Liver (tissue), 9 donors: ENCODE measurements around the gene RTL10. TPM values are rescaled to one million over a fixed set of nuclear protein-coding genes. Genes with fewer than 3 reads are reported as not detected.

Source experiments
- DNase-seq: peaks from one replicate; pipeline ENCODE4 v3.0.0-alpha.2; 2017; ENCODE audit warnings: low spot score
- H3K27ac ChIP-seq, 2 donors: one replicate each; pipeline ENCODE4 v1.7.0; 2013; ENCODE audit warnings: inconsistent platforms in 2 of 2, low read length in 2 of 2, control low read depth in 1 of 2, low read depth in 1 of 2, mild to moderate bottlenecking in 1 of 2
- H3K27me3 ChIP-seq, 4 donors: one replicate each; pipeline versions ENCODE4 v1.6.1 to v1.7.0; 2013; ENCODE audit warnings: low read length in 3 of 4, inconsistent platforms in 1 of 4, mild to moderate bottlenecking in 1 of 4, moderate library complexity in 1 of 4; ENCODE audit not compliant: control insufficient read depth in 4 of 4, insufficient read depth in 4 of 4
- H3K36me3 ChIP-seq, 4 donors: one replicate each; pipeline versions ENCODE4 v1.6.1 to v1.7.0; 2013; ENCODE audit warnings: low read length in 3 of 4, mild to moderate bottlenecking in 3 of 4, low read depth in 1 of 4, moderate library complexity in 1 of 4; ENCODE audit not compliant: control insufficient read depth in 4 of 4, insufficient read depth in 3 of 4
- H3K4me1 ChIP-seq, 4 donors: one replicate each; pipeline versions ENCODE4 v1.6.1 to v1.7.0; 2013; ENCODE audit warnings: low read length in 3 of 4, mild to moderate bottlenecking in 3 of 4, moderate library complexity in 1 of 4; ENCODE audit not compliant: control insufficient read depth in 4 of 4, insufficient read depth in 4 of 4
- H3K4me3 ChIP-seq, 3 donors: one replicate each; pipeline versions ENCODE4 v1.6.1 to v1.7.0; 2013; ENCODE audit warnings: low read length in 3 of 3, control low read depth in 1 of 3, low read depth in 1 of 3, mild to moderate bottlenecking in 1 of 3
- H3K9ac ChIP-seq, 2 donors: one replicate each; pipeline ENCODE4 v1.7.0; 2013; ENCODE audit warnings: low read length in 2 of 2, mild to moderate bottlenecking in 2 of 2, moderate library complexity in 2 of 2, control low read depth in 1 of 2, low read depth in 1 of 2
- H3K9me3 ChIP-seq, 4 donors: one replicate each; pipeline versions ENCODE4 v1.6.1 to v1.7.0; 2013; ENCODE audit warnings: low read length in 3 of 4; ENCODE audit not compliant: control insufficient read depth in 4 of 4
- EGR1 ChIP-seq, 2 donors: IDR thresholded peaks; 2 replicates each; pipeline ENCODE4 v1.6.1; 2016 to 2018; ENCODE audit warnings: antibody characterized with exemption in 2 of 2, low read depth in 2 of 2
- FOXA1 ChIP-seq: IDR thresholded peaks from 2 replicates; pipeline ENCODE4 v1.6.1; 2016; ENCODE audit warnings: antibody characterized with exemption
- FOXA2 ChIP-seq: IDR thresholded peaks from 2 replicates; pipeline ENCODE4 v1.6.1; 2016; ENCODE audit warnings: antibody characterized with exemption
- GABPA ChIP-seq, 2 donors: IDR thresholded peaks in 1 of 2; conservative IDR thresholded peaks in 1 of 2; 2 replicates each; pipeline ENCODE4 v1.6.1; 2016; ENCODE audit warnings: antibody characterized with exemption in 2 of 2, mild to moderate bottlenecking in 1 of 2, moderate library complexity in 1 of 2
- HNF4G ChIP-seq: IDR thresholded peaks from 2 replicates; pipeline ENCODE4 v1.6.1; 2016; ENCODE audit warnings: antibody characterized with exemption
- JUND ChIP-seq, 2 donors: IDR thresholded peaks; 2 replicates each; pipeline ENCODE4 v1.6.1; 2016; ENCODE audit warnings: antibody characterized with exemption in 2 of 2
- NR2F2 ChIP-seq: IDR thresholded peaks from 2 replicates; pipeline ENCODE4 v1.6.1; 2016; ENCODE audit warnings: antibody characterized with exemption
- RAD21 ChIP-seq, 2 donors: IDR thresholded peaks; 2 replicates each; pipeline ENCODE4 v1.6.1; 2016; ENCODE audit warnings: antibody characterized with exemption in 2 of 2, mild to moderate bottlenecking in 2 of 2
- RXRA ChIP-seq, 2 donors: IDR thresholded peaks; 2 replicates each; pipeline ENCODE4 v1.6.1; 2017 to 2018; ENCODE audit warnings: antibody characterized with exemption in 2 of 2, mild to moderate bottlenecking in 1 of 2
- SP1 ChIP-seq: IDR thresholded peaks from 2 replicates; pipeline ENCODE4 v1.6.1; 2018; ENCODE audit warnings: antibody characterized with exemption, mild to moderate bottlenecking
- TAF1 ChIP-seq: conservative IDR thresholded peaks from 2 replicates; pipeline ENCODE4 v1.6.1; 2016; ENCODE audit warnings: antibody characterized with exemption, mild to moderate bottlenecking
- WGBS: extraction: QIAGEN DNeasy Blood & Tissue Kit; methylation state at CpG from one replicate; pipeline ENCODE4 v1.1.7; 2013; 5-methylcytosine and 5-hydroxymethylcytosine counted together
- polyA plus RNA-seq, 2 donors: library from polyadenylated mRNA; stranded (reverse) in 1 of 2; unstranded in 1 of 2; fragments of 200-250 nt in 1 of 2; fragments of >200 nt in 1 of 2; fragmentation: Nextera tagmentation in 1 of 2; extraction: Ambion mirVana in 1 of 2; gene quantifications; one replicate each; pipeline versions ENCODE4 v1.2.1 to v1.2.3, GENCODE V29; 2013 to 2015
- total RNA-seq, 2 donors: library from RNA; depleted of rRNA; stranded (reverse); fragments of >200 nt; gene quantifications; one replicate each; pipeline ENCODE4 v1.2.3, GENCODE V29; 2014
- TF ChIP-seq, protein P1 (sequence below): IDR thresholded peaks from 2 replicates; pipeline ENCODE4 v1.6.1; 2016; ENCODE audit warnings: antibody characterized with exemption, mild to moderate bottlenecking
- TF ChIP-seq, protein P2 (sequence below): fragments of 150-350 bp; IDR thresholded peaks from 2 replicates; pipeline ENCODE4 v1.5.1; 2017; ENCODE audit warnings: improper control_type of control experiment, low read depth, low read length; ENCODE audit not compliant: missing input control
- TF ChIP-seq, protein P3 (sequence below): IDR thresholded peaks from 2 replicates; pipeline ENCODE4 v1.6.1; 2016; ENCODE audit warnings: antibody characterized with exemption
- TF ChIP-seq, protein P4 (sequence below): IDR thresholded peaks from 2 replicates; pipeline ENCODE4 v1.6.1; 2016; ENCODE audit warnings: antibody characterized with exemption
- TF ChIP-seq, protein P5 (sequence below): IDR thresholded peaks from 2 replicates; pipeline ENCODE4 v1.6.1; 2016; ENCODE audit warnings: antibody characterized with exemption
- donor health status: healthy.
- donor health status: healthy.
- donor health status: healthy.
- donor health status: healthy.
- donor health status: healthy.

Gene RTL10
- total and polyA plus RNA-seq, 4 donors: 4.2 to 8.3 (median 7.4) TPM

DNA sequence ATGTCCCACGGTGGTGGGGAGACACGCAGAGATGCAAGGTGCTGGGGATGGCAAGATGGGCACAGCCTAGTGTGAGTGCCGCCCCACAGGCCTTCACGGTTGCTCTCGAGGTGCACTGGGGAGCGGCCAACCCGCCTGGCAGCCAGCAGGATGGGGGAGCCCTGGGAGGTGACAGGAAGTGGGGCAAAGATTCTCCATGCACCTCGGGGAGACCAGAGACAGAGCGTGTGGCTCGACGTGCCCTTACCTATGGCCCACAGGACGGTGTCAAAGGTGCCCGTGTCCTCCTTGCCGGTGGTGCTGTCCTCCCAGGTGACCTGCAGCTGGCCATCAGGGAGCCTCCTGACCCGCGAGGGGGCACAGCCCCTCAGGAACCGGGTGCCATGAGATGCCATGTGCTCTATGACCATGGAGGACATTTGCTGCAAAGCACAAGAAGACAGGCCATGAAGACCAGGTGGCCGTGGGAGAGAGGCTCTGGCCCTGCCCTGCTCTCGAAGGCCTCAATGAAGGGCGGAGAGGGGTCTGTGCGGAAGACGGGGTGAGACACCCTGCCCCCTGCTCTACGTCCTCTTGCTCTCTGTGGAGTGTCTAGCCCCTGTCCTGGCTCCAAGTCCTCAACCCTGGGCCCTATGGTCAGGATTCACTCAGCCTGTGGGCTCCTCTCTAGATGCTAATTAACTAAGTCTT, 40.6 kb upstream of the RTL10 start (continued):
- TF ChIP-seq, protein P1, sequence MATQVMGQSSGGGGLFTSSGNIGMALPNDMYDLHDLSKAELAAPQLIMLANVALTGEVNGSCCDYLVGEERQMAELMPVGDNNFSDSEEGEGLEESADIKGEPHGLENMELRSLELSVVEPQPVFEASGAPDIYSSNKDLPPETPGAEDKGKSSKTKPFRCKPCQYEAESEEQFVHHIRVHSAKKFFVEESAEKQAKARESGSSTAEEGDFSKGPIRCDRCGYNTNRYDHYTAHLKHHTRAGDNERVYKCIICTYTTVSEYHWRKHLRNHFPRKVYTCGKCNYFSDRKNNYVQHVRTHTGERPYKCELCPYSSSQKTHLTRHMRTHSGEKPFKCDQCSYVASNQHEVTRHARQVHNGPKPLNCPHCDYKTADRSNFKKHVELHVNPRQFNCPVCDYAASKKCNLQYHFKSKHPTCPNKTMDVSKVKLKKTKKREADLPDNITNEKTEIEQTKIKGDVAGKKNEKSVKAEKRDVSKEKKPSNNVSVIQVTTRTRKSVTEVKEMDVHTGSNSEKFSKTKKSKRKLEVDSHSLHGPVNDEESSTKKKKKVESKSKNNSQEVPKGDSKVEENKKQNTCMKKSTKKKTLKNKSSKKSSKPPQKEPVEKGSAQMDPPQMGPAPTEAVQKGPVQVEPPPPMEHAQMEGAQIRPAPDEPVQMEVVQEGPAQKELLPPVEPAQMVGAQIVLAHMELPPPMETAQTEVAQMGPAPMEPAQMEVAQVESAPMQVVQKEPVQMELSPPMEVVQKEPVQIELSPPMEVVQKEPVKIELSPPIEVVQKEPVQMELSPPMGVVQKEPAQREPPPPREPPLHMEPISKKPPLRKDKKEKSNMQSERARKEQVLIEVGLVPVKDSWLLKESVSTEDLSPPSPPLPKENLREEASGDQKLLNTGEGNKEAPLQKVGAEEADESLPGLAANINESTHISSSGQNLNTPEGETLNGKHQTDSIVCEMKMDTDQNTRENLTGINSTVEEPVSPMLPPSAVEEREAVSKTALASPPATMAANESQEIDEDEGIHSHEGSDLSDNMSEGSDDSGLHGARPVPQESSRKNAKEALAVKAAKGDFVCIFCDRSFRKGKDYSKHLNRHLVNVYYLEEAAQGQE: no peak
- TF ChIP-seq, protein P2, sequence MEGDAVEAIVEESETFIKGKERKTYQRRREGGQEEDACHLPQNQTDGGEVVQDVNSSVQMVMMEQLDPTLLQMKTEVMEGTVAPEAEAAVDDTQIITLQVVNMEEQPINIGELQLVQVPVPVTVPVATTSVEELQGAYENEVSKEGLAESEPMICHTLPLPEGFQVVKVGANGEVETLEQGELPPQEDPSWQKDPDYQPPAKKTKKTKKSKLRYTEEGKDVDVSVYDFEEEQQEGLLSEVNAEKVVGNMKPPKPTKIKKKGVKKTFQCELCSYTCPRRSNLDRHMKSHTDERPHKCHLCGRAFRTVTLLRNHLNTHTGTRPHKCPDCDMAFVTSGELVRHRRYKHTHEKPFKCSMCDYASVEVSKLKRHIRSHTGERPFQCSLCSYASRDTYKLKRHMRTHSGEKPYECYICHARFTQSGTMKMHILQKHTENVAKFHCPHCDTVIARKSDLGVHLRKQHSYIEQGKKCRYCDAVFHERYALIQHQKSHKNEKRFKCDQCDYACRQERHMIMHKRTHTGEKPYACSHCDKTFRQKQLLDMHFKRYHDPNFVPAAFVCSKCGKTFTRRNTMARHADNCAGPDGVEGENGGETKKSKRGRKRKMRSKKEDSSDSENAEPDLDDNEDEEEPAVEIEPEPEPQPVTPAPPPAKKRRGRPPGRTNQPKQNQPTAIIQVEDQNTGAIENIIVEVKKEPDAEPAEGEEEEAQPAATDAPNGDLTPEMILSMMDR: no peak
- TF ChIP-seq RXRA (IDR thresholded peaks at IDR 0.05) (no peak), JUND (IDR thresholded peaks at IDR 0.05) (no peak)

DNA sequence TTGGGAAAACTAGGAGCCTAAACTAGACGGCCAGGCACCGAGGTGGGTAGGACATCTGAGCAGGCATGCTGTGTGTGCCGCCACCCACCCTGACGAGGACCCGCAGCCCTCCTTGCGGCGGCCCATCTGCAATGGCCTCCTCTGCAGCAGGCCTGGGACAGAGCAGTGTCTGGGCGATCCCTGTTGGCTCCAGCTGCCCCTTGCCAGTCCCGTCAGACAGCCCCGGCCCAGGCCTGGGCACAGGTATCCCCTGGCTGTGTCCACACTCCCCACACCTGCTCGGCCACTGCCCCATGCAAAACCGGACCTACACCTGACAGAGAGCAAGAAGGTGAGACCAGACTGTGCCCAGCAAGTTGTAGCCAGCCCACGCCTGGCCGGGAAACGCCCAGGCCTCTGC, 38.7 kb upstream of the RTL10 start:
- Histone ChIP-seq H3K4me1 (peaks cover 0 to 3% (median 0%) of the 10 kb centered on the region in 4 donors), H3K27ac (no peak overlapping the region), H3K9ac (no peak overlapping the region), H3K9me3 (no peaks in the 10 kb centered on the region), H3K36me3 (peaks cover 2 to 41% (median 13%) of the 10 kb centered on the region in 4 donors), H3K27me3 (no peaks in the 10 kb centered on the region), H3K4me3 (no peak overlapping the region)
- no peak for DNase-seq
- WGBS: 96% methylated on average over 15 of the region's 15 CpGs
- TF ChIP-seq GABPA (IDR thresholded peaks at IDR 0.05 in 1 of 2, conservative IDR thresholded peaks at IDR 0.05 in 1 of 2) (no peak), JUND (IDR thresholded peaks at IDR 0.05) (no peak), RAD21 (IDR thresholded peaks at IDR 0.05) (no peak), RXRA (IDR thresholded peaks at IDR 0.05) (no peak), SP1 (no peak), EGR1 (IDR thresholded peaks at IDR 0.05; ENCODE audit: low read depth in 2 of 2) (no peak), FOXA2 (no peak), TAF1 (no peak), HNF4G (no peak), FOXA1 (no peak), NR2F2 (no peak)
- TF ChIP-seq, protein P2: no peak
- TF ChIP-seq, protein P3, sequence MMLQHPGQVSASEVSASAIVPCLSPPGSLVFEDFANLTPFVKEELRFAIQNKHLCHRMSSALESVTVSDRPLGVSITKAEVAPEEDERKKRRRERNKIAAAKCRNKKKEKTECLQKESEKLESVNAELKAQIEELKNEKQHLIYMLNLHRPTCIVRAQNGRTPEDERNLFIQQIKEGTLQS: no peak
- TF ChIP-seq, protein P4, sequence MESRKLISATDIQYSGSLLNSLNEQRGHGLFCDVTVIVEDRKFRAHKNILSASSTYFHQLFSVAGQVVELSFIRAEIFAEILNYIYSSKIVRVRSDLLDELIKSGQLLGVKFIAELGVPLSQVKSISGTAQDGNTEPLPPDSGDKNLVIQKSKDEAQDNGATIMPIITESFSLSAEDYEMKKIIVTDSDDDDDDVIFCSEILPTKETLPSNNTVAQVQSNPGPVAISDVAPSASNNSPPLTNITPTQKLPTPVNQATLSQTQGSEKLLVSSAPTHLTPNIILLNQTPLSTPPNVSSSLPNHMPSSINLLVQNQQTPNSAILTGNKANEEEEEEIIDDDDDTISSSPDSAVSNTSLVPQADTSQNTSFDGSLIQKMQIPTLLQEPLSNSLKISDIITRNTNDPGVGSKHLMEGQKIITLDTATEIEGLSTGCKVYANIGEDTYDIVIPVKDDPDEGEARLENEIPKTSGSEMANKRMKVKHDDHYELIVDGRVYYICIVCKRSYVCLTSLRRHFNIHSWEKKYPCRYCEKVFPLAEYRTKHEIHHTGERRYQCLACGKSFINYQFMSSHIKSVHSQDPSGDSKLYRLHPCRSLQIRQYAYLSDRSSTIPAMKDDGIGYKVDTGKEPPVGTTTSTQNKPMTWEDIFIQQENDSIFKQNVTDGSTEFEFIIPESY: no peak
- TF ChIP-seq, protein P1: no peak
- TF ChIP-seq, protein P5, sequence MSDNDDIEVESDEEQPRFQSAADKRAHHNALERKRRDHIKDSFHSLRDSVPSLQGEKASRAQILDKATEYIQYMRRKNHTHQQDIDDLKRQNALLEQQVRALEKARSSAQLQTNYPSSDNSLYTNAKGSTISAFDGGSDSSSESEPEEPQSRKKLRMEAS: no peak
